Measurements from ENCODE around the gene IFITM2. TPM values are rescaled to one million over a fixed set of nuclear protein-coding genes. Genes with fewer than 3 reads are reported as not detected.

Gene IFITM2
- total and polyA plus RNA-seq, 2 of the 13 experiments (the other 11 are each of a cell fraction or from before 2014, with no cell fraction given), result 13.8 to 267 TPM

DNA sequence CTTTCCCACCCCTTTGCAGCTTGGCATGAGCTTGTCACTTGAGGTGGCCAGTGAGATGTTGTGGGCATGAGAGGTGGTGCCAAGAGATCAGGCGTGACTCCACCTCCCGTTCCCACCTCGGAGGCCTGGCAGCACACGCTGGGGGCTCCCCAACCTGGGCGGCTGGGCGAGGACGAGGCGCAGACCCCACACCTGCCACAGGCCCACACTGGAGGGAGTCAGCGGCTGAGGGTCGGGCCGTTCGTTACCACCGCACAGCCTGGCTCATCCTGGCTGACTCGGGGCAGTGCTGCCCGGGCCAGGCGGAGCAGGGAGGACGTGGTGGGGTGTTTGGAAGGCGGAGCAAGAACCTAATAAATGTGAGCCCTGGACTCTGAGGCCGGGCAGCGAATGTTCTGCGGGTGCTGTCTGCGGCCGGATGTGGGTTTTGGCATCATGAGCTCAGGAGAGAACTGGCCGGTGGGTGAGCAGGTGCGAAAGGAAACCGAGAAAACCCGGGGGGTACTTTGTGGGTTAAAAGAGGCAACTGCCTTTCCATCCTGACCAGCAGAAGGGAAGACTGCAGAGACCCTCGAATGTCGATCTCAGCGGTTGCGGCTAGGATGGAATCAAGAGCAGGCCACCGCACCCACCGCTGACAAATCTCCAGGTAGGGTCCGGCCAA lies 23.2 kb downstream of the IFITM2 start:
- POLR2A ChIA-PET, result interaction anchor here (1.2 to 3.8 kb wide), 4 partner anchors 9 to 124 kb away, joined by 3 to 74 read pairs (median 6); partner anchors contain the start of genes BET1L and RIC8A
- peaks cover 60% of the 10 kb centered on the region for H3K4me1 ChIP-seq (ENCODE audit: insufficient read depth, low read length)
- no TSS peak for BruUV-seq (replicated peaks)
- intact Hi-C loops (cut with micrococcal nuclease; ENCODE audit: unreplicated experiment) (no loop called here), in situ Hi-C loops (cut with HindIII; ENCODE audit: extremely low pct_ligation_motif_present, low pct_unique_long_range_greater_than_20kb) (no loop called here)
- CTCF ChIA-PET (ENCODE audit: low intra/inter-chr PET ratio, low total read pairs), result no interaction called here
- no peaks in the 10 kb centered on the region for H3K36me3 ChIP-seq (replicated peaks in 1 of 2; ENCODE audit: control insufficient read depth in 1 of 2, insufficient read depth in 2 of 2, low read length in 2 of 2)
- H2AFZ ChIP-seq (ENCODE audit: low read length), result no peak overlapping the region
- TF ChIP-seq SP5 (CRISPR knock-in tag; IDR thresholded peaks at IDR 0.05; ENCODE audit: borderline replicate concordance, low read depth) (no peak), AGO2 (optimal IDR thresholded peaks at IDR 0.05; ENCODE audit: low read depth, low read length) (peak; percentile 68), RBFOX2 (IDR thresholded peaks at IDR 0.05; ENCODE audit: low read depth, low read length) (peak; percentile 38; the same call in 1 of the 2 replicates), ZBTB7A (CRISPR knock-in tag; IDR thresholded peaks at IDR 0.05) (0 out of 2 replicates have a peak, but pooled peaks have one; percentile 20), ZBTB10 (CRISPR knock-in tag; IDR thresholded peaks at IDR 0.05; ENCODE audit: borderline replicate concordance) (no peak), ZNF687 (CRISPR knock-in tag; IDR thresholded peaks at IDR 0.05) (peak; percentile 39; the same call in 1 of the 2 replicates), NCOA2 (CRISPR knock-in tag; IDR thresholded peaks at IDR 0.05) (no peak), ZNF12 (CRISPR knock-in tag; IDR thresholded peaks at IDR 0.05) (peak; percentile 67; the same call in 1 of the 2 replicates), HNF4G (IDR thresholded peaks at IDR 0.05; ENCODE audit: borderline replicate concordance, low read depth, low read length) (no peak), HNF4G (CRISPR knock-in tag; IDR thresholded peaks at IDR 0.05; ENCODE audit: borderline replicate concordance, low read depth) (no peak), PATZ1 (CRISPR knock-in tag; IDR thresholded peaks at IDR 0.05) (no peak), ZNF121 (CRISPR knock-in tag; IDR thresholded peaks at IDR 0.05) (0 out of 2 replicates have a peak, but pooled peaks have one; percentile 10)
- TF ChIP-seq, protein P1, sequence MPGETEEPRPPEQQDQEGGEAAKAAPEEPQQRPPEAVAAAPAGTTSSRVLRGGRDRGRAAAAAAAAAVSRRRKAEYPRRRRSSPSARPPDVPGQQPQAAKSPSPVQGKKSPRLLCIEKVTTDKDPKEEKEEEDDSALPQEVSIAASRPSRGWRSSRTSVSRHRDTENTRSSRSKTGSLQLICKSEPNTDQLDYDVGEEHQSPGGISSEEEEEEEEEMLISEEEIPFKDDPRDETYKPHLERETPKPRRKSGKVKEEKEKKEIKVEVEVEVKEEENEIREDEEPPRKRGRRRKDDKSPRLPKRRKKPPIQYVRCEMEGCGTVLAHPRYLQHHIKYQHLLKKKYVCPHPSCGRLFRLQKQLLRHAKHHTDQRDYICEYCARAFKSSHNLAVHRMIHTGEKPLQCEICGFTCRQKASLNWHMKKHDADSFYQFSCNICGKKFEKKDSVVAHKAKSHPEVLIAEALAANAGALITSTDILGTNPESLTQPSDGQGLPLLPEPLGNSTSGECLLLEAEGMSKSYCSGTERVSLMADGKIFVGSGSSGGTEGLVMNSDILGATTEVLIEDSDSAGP (CRISPR knock-in tag; IDR thresholded peaks at IDR 0.05; ENCODE audit: borderline replicate concordance), result peak; percentile 30; the same call in 1 of the 2 replicates
- H4K20me1 ChIP-seq (ENCODE audit: insufficient read depth, low read length), result no peaks in the 10 kb centered on the region
- FAIRE-seq, result no peak
- no peak for DNase-seq (ENCODE audit: low spot score)
- H3K27me3 ChIP-seq (ENCODE audit: control insufficient read depth in 1 of 2, insufficient read depth in 2 of 2, low read length in 2 of 2), result peaks cover 0 to 5% of the 10 kb centered on the region in 2 experiments; a peak in 3 of 5 replicates
- H3K4me3 ChIP-seq (replicated peaks in 1 of 3; ENCODE audit: insufficient read depth in 1 of 3, low read depth in 2 of 3, low read length in 3 of 3), result no peak overlapping the region
- no peaks in the 10 kb centered on the region for H3K79me2 ChIP-seq (ENCODE audit: insufficient read depth, low read length)
- H3K9ac ChIP-seq (ENCODE audit: insufficient read depth, low read depth, low read length), result no peak overlapping the region
- H3K4me2 ChIP-seq (ENCODE audit: low read depth, low read length), result no peak overlapping the region
- H3K27ac ChIP-seq (ENCODE audit: extremely low read length, insufficient read depth, low read length), result no peak overlapping the region
- H3K9me3 ChIP-seq (ENCODE audit: low read length), result no peaks in the 10 kb centered on the region
- no peak for ATAC-seq
- WGBS (ENCODE audit: low lambda C conversion rate), result 88% methylated on average over 23 of the region's 34 CpGs

Measured in HepG2 (cell line).